NB4 (cell line): ENCODE measurements around the gene AVEN.
"Not testable (repeated sequence)": the region's sequence is repeated elsewhere in the genome, so short reads cannot be mapped to it uniquely, and the experiment has no call there.

Source experiments
- DNase-seq: peaks from one replicate; pipeline ENCODE4 v3.0.0; 2010; ENCODE audit warnings: low read depth
- H3K4me3 ChIP-seq: one replicate; pipeline ENCODE4 v1.5.1; 2011; ENCODE audit warnings: mild to moderate bottlenecking, low read depth, low read length, moderate library complexity
- MYC ChIP-seq: IDR thresholded peaks from 2 replicates; pipeline ENCODE4 v1.6.1; 2011; ENCODE audit warnings: low read depth, low read length
- POLR2A ChIP-seq: IDR thresholded peaks from 2 replicates; pipeline ENCODE4 v1.6.1; 2011; ENCODE audit warnings: mild to moderate bottlenecking; ENCODE audit not compliant: insufficient read length; ENCODE audit errors: extremely low read depth
- TF ChIP-seq, protein P1 (sequence below): IDR thresholded peaks from 2 replicates; pipeline ENCODE4 v1.6.1; 2011; ENCODE audit warnings: low read depth, low read length
- TF ChIP-seq, protein P2 (sequence below): IDR thresholded peaks from one replicate; pipeline ENCODE4 v1.5.1; 2012; ENCODE audit warnings: low read depth, low read length

The AVEN gene

DNA sequence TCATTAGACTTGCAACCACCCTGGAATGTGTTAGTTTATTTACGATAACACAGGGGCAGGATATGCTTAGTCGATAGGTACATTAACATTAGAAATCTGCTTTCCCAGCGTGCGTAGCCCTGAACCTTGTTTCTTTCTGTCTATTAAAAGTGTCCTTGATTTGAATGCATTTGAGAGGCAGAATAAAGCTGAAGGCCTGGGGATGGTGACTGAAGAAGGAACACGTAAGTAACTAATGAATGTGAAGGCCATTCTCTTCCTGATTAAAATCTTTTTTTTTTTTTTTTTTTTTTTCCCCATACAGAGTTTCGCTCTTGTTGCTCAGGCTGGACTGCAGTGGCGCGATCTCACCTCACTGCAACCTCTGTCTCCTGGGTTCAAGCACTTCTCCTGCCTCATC is 213.6 kb downstream of the AVEN start:
- TF ChIP-seq MYC (no peak), POLR2A (no peak)
- TF ChIP-seq, protein P1, sequence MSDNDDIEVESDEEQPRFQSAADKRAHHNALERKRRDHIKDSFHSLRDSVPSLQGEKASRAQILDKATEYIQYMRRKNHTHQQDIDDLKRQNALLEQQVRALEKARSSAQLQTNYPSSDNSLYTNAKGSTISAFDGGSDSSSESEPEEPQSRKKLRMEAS, result no peak
- TF ChIP-seq, protein P2, sequence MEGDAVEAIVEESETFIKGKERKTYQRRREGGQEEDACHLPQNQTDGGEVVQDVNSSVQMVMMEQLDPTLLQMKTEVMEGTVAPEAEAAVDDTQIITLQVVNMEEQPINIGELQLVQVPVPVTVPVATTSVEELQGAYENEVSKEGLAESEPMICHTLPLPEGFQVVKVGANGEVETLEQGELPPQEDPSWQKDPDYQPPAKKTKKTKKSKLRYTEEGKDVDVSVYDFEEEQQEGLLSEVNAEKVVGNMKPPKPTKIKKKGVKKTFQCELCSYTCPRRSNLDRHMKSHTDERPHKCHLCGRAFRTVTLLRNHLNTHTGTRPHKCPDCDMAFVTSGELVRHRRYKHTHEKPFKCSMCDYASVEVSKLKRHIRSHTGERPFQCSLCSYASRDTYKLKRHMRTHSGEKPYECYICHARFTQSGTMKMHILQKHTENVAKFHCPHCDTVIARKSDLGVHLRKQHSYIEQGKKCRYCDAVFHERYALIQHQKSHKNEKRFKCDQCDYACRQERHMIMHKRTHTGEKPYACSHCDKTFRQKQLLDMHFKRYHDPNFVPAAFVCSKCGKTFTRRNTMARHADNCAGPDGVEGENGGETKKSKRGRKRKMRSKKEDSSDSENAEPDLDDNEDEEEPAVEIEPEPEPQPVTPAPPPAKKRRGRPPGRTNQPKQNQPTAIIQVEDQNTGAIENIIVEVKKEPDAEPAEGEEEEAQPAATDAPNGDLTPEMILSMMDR, result no peak
- no peak overlapping the region for H3K4me3 ChIP-seq
- DNase-seq, result no peak

DNA sequence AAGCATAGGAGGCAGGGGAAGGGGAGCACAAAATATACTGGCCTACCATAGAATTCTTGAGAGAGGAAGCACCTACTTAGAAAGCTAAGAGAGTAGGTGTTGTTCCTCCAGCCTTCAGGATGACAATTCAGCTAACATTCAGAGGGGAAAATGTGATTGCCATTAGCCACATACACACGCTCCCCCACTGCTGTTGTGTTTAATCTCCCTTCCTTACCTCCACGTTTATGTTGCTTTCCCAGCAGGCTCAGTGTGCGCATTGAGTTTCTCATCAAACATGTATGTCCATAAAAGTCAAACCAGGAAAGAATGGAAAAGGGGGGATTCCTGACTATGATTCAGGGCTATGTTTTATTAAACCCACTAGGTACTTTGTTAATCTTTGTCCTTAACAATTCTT is 215.9 kb downstream of the AVEN start:
- no peak overlapping the region for H3K4me3 ChIP-seq
- DNase-seq, result no peak
- TF ChIP-seq, protein P2, result no peak
- TF ChIP-seq, protein P1, result no peak
- TF ChIP-seq POLR2A (no peak), MYC (no peak)

DNA sequence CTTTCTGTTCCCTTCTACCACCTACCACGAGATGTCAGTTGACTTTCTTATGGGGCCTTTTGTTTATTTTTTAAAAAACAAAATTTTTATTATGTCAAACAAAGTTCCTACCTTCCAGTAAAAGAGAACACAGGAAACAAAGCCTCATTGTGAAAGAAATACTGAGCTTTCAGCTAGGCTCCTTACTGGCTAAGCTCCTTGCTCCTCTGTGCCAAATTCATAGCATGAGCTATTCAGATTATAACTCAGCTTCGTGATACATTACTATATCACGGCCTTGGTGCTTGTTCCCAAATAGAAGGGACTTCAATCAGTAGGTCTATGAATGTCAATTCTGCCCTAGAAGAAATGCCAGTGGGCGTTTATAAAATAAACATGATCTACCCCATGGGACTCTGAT is 216.5 kb downstream of the AVEN start:
- TF ChIP-seq, protein P1, result no peak
- TF ChIP-seq, protein P2, result no peak
- TF ChIP-seq POLR2A, result no peak
- H3K4me3 ChIP-seq, result no peak overlapping the region
- no peak for DNase-seq

DNA sequence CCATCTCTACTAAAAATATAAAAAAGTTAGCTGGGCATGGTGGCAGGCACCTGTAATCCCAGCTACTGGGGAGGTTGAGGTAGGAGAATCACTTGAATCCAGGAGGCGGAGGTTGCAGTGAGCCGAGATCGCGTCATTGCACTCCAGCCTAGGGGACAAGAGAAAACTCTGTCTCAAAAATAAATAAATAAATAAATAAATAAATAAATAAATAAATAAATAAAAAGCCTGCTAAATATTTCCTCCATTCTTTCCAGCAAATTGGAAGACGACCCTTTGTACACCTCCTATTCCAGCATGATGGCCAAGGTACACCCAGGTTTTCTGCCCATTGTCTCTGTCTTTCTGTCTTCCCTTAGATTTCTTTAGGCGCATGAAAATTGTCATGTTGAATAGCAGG is 219.5 kb downstream of the AVEN start:
- DNase-seq, H3K4me3 ChIP-seq: not testable (repeated sequence)
